Measurements from ENCODE around the gene ZNF536.

GRCh38 chr19:30407068-30407709, 35.0 kb downstream of the ZNF536 start:
- TF ChIP-seq CTCF (IDR thresholded peaks at IDR 0.05), result no peak
- TF ChIP-seq POLR2A (IDR thresholded peaks at IDR 0.05), result no peak

Data from right lobe of liver (tissue), 4 donors.